ENCODE results near the gene RAB25. TPM values are rescaled to one million over a fixed set of nuclear protein-coding genes. Genes with fewer than 3 reads are reported as not detected.

Gene RAB25
- total and polyA plus RNA-seq, 2 of the 13 experiments (the other 11 are each of a cell fraction or from before 2014, with no cell fraction given) = 0.20 to 0.22 TPM

DNA sequence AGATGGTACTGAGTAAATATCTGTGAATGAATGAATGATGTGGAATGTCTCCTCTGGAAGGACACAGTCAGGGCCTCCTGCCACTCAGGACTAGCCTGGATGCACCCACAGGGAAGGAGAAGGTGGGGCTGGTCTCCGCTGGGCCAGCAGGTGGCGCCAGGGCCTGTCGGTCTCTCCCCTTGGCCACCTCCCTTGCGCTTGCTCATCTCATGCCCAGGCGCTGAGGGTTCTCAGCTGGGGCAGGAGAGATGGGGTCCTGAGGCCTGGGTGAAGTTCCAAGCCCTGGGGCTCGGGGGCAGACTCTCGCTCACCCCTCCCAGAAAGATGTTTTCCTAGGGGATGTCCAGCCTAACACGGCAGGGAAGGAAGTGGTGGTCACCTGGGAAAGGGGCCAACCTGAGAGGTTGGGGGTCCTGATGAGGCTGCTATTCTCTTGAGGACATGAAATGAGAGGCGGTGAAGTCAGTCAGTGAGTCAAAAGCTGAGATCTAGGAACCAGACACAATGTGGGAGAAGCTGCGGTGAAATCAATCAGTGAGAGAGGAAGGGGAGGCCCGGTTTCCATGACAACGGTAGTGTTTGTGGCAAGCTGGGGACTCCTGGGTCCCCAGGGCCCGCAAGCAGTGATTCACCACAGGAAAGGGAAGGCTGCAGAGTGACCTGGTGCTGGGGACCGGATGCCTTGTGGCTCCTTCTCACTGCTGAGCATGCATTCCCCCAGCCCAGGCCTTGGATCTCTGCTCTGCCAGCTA is 35.9 kb downstream of the RAB25 start (continued):
- TF ChIP-seq MAZ (IDR thresholded peaks at IDR 0.05; ENCODE audit: borderline replicate concordance, low read depth, low read length) = peak; percentile 47; the same call in 1 of the 2 replicates
- TF ChIP-seq MAZ (CRISPR knock-in tag; IDR thresholded peaks at IDR 0.05; ENCODE audit: low read depth) = peak; percentile 74
- no peak for TF ChIP-seq ZNF329 (CRISPR knock-in tag; IDR thresholded peaks at IDR 0.05; ENCODE audit: low read depth)
- no peak for TF ChIP-seq HNF4G (IDR thresholded peaks at IDR 0.05; ENCODE audit: borderline replicate concordance, low read depth, low read length)
- TF ChIP-seq HNF4G (CRISPR knock-in tag; IDR thresholded peaks at IDR 0.05; ENCODE audit: borderline replicate concordance, low read depth) = 0 out of 2 replicates have a peak, but pooled peaks have one; percentile 25
- no peak for TF ChIP-seq SMYD3 (CRISPR knock-in tag; IDR thresholded peaks at IDR 0.05)
- TF ChIP-seq MZF1 (CRISPR knock-in tag; IDR thresholded peaks at IDR 0.05; ENCODE audit: borderline replicate concordance) = no peak
- TF ChIP-seq HNRNPLL (IDR thresholded peaks at IDR 0.05; ENCODE audit: low read depth, low read length, poor library complexity, severe bottlenecking) = peak; percentile 38
- TF ChIP-seq NFE2L1 (CRISPR knock-in tag; IDR thresholded peaks at IDR 0.05; ENCODE audit: borderline replicate concordance) = no peak
- TF ChIP-seq, protein P1, sequence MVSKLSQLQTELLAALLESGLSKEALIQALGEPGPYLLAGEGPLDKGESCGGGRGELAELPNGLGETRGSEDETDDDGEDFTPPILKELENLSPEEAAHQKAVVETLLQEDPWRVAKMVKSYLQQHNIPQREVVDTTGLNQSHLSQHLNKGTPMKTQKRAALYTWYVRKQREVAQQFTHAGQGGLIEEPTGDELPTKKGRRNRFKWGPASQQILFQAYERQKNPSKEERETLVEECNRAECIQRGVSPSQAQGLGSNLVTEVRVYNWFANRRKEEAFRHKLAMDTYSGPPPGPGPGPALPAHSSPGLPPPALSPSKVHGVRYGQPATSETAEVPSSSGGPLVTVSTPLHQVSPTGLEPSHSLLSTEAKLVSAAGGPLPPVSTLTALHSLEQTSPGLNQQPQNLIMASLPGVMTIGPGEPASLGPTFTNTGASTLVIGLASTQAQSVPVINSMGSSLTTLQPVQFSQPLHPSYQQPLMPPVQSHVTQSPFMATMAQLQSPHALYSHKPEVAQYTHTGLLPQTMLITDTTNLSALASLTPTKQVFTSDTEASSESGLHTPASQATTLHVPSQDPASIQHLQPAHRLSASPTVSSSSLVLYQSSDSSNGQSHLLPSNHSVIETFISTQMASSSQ (IDR thresholded peaks at IDR 0.05; ENCODE audit: low read depth) = no peak
- TF ChIP-seq, protein P1 (CRISPR knock-in tag; IDR thresholded peaks at IDR 0.05; ENCODE audit: borderline replicate concordance) = peak; percentile 64; the same call in 1 of the 2 replicates
- 0 out of 2 replicates have a peak, but pooled peaks have one; percentile 33 for TF ChIP-seq ZNF12 (CRISPR knock-in tag; IDR thresholded peaks at IDR 0.05)
- TF ChIP-seq HNRNPL (IDR thresholded peaks at IDR 0.05; ENCODE audit: low read depth, low read length) = 0 out of 2 replicates have a peak, but pooled peaks have one; percentile 61
- 0 out of 2 replicates have a peak, but pooled peaks have one; percentile 27 for TF ChIP-seq AHR (CRISPR knock-in tag; IDR thresholded peaks at IDR 0.05)
- TF ChIP-seq SSRP1 (CRISPR knock-in tag; IDR thresholded peaks at IDR 0.05) = 0 out of 2 replicates have a peak, but pooled peaks have one; percentile 71
- TF ChIP-seq NR2F6 (IDR thresholded peaks at IDR 0.05) = no peak
- TF ChIP-seq NR2F6 (CRISPR knock-in tag; IDR thresholded peaks at IDR 0.05) = peak; percentile 49; the same call in 1 of the 2 replicates
- TF ChIP-seq, protein P2, sequence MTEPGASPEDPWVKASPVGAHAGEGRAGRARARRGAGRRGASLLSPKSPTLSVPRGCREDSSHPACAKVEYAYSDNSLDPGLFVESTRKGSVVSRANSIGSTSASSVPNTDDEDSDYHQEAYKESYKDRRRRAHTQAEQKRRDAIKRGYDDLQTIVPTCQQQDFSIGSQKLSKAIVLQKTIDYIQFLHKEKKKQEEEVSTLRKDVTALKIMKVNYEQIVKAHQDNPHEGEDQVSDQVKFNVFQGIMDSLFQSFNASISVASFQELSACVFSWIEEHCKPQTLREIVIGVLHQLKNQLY (CRISPR knock-in tag; IDR thresholded peaks at IDR 0.05) = no peak
- TF ChIP-seq ZNF264 (CRISPR knock-in tag; IDR thresholded peaks at IDR 0.05) = no peak
- no peak for TF ChIP-seq FOXK2 (IDR thresholded peaks at IDR 0.05)
- TF ChIP-seq ZNF781 (CRISPR knock-in tag; IDR thresholded peaks at IDR 0.05; ENCODE audit: borderline replicate concordance, not compliant biosample characterization) = no peak
- TF ChIP-seq ZMYM2 (CRISPR knock-in tag; IDR thresholded peaks at IDR 0.05) = no peak
- TF ChIP-seq CREB1 (IDR thresholded peaks at IDR 0.05) = no peak
- no peak for TF ChIP-seq CREB1 (CRISPR knock-in tag; IDR thresholded peaks at IDR 0.05)
- 0 out of 2 replicates have a peak, but pooled peaks have one; percentile 42 for TF ChIP-seq WIZ (CRISPR knock-in tag; IDR thresholded peaks at IDR 0.05)
- peak; percentile 71 for TF ChIP-seq TEAD3 (CRISPR knock-in tag; optimal IDR thresholded peaks at IDR 0.05; ENCODE audit: borderline replicate concordance)
- no peak for TF ChIP-seq ZNF382 (CRISPR knock-in tag; IDR thresholded peaks at IDR 0.05; ENCODE audit: borderline replicate concordance)
- no peak for TF ChIP-seq IKZF4 (CRISPR knock-in tag; IDR thresholded peaks at IDR 0.05; ENCODE audit: borderline replicate concordance, low read depth, not compliant biosample characterization)
- no peak for TF ChIP-seq ZNF430 (CRISPR knock-in tag; IDR thresholded peaks at IDR 0.05)
